Mesenchymal stem cell (in vitro differentiated cells and primary cell): ENCODE measurements around the gene KLHL17.
A peak's percentile ranks its signal among the peaks of the same experiment; 100 is the strongest.

Source experiments
- DNase-seq: peaks from one replicate; pipeline ENCODE4 v3.0.0-alpha.2; 2013
- H2AFZ ChIP-seq: one replicate; pipeline ENCODE4 v1.6.1; 2013; ENCODE audit warnings: low read depth, mild to moderate bottlenecking, control low read depth, inconsistent platforms, low read length, moderate library complexity
- H2AK5ac ChIP-seq: 2 replicates; pipeline ENCODE4 v1.6.1; 2013; ENCODE audit warnings: low read length, moderate library complexity, mild to moderate bottlenecking, inconsistent platforms; ENCODE audit not compliant: severe bottlenecking
- H2BK120ac ChIP-seq: one replicate; pipeline ENCODE4 v1.6.1; 2013; ENCODE audit warnings: low read depth, mild to moderate bottlenecking, inconsistent platforms, low read length, moderate library complexity
- H2BK12ac ChIP-seq, 2 experiments: one replicate each; pipeline ENCODE4 v1.6.1; 2013; ENCODE audit warnings: inconsistent platforms in 2 of 2, low read length in 2 of 2, mild to moderate bottlenecking in 2 of 2, moderate library complexity in 2 of 2, control low read depth in 1 of 2
- H2BK15ac ChIP-seq: one replicate; pipeline ENCODE4 v1.6.1; 2013; ENCODE audit warnings: mild to moderate bottlenecking, low read depth, inconsistent platforms; ENCODE audit not compliant: poor library complexity, severe bottlenecking
- H2BK5ac ChIP-seq: 2 replicates; pipeline ENCODE4 v1.6.1; 2013; ENCODE audit warnings: low read depth, mild to moderate bottlenecking, low read length, control low read depth, inconsistent platforms; ENCODE audit not compliant: poor library complexity, severe bottlenecking
- H3K14ac ChIP-seq, 2 experiments: one replicate each; pipeline ENCODE4 v1.6.1; 2013; ENCODE audit warnings: inconsistent platforms in 2 of 2, low read length in 2 of 2, control low read depth in 1 of 2, mild to moderate bottlenecking in 1 of 2, moderate library complexity in 1 of 2
- H3K18ac ChIP-seq, 2 experiments: one replicate each; pipeline ENCODE4 v1.6.1; 2013; ENCODE audit warnings: inconsistent platforms in 2 of 2, low read length in 2 of 2, control low read depth in 1 of 2, low read depth in 1 of 2, mild to moderate bottlenecking in 1 of 2
- H3K23ac ChIP-seq, 2 experiments: one replicate each; pipeline ENCODE4 v1.6.1; 2013; ENCODE audit warnings: inconsistent platforms in 2 of 2, low read length in 2 of 2, mild to moderate bottlenecking in 2 of 2, moderate library complexity in 2 of 2, control low read depth in 1 of 2
- H3K27ac ChIP-seq: 2 replicates; pipeline ENCODE4 v1.5.1; 2013; ENCODE audit warnings: mild to moderate bottlenecking, moderate library complexity, low read length, control low read depth, inconsistent platforms; ENCODE audit not compliant: poor library complexity, severe bottlenecking
- H3K27me3 ChIP-seq, 2 experiments: 2 replicates each; pipeline versions ENCODE4 v1.6.1 to v1.7.0; 2013; ENCODE audit warnings: low read length in 2 of 2, mild to moderate bottlenecking in 2 of 2, moderate library complexity in 2 of 2, control low read depth in 1 of 2, inconsistent platforms in 1 of 2; ENCODE audit not compliant: control insufficient read depth in 1 of 2, insufficient read depth in 1 of 2
- H3K36me3 ChIP-seq, 2 experiments: 2 replicates each; pipeline versions ENCODE4 v1.6.1 to v1.7.0; 2013; ENCODE audit warnings: low read length in 2 of 2, control low read depth in 1 of 2, inconsistent platforms in 1 of 2, low read depth in 1 of 2, mild to moderate bottlenecking in 1 of 2; ENCODE audit not compliant: insufficient read depth in 2 of 2, control insufficient read depth in 1 of 2
- H3K4ac ChIP-seq, 2 experiments: one replicate each; pipeline ENCODE4 v1.6.1; 2013; ENCODE audit warnings: inconsistent platforms in 2 of 2, low read length in 2 of 2, mild to moderate bottlenecking in 2 of 2, moderate library complexity in 2 of 2, control low read depth in 1 of 2, low read depth in 1 of 2
- H3K4me1 ChIP-seq: 2 replicates; pipeline ENCODE4 v1.6.1; 2013; ENCODE audit warnings: low read depth, low read length, control low read depth; ENCODE audit not compliant: control insufficient read depth, insufficient read depth
- H3K4me2 ChIP-seq: 2 replicates; pipeline ENCODE4 v1.6.1; 2013; ENCODE audit warnings: low read length, mild to moderate bottlenecking, inconsistent platforms; ENCODE audit not compliant: poor library complexity, severe bottlenecking
- H3K4me3 ChIP-seq, 2 experiments: 2 replicates each; pipeline versions ENCODE4 v1.5.1 to v1.7.0; 2013; ENCODE audit warnings: low read length in 2 of 2, mild to moderate bottlenecking in 2 of 2, control low read depth in 1 of 2, low read depth in 1 of 2; ENCODE audit not compliant: insufficient read depth in 1 of 2
- H3K79me1 ChIP-seq: replicated peaks from 2 replicates; pipeline ENCODE4 v1.6.1; 2013; ENCODE audit warnings: mild to moderate bottlenecking, control low read depth, low read length, inconsistent platforms; ENCODE audit not compliant: poor library complexity, severe bottlenecking
- H3K9ac ChIP-seq: 2 replicates; pipeline ENCODE4 v1.7.0; 2013; ENCODE audit warnings: mild to moderate bottlenecking, low read length, moderate library complexity
- H3K9me3 ChIP-seq: 2 replicates; pipeline ENCODE4 v1.7.0; 2013; ENCODE audit warnings: mild to moderate bottlenecking, low read length; ENCODE audit not compliant: control insufficient read depth
- H4K8ac ChIP-seq: one replicate; pipeline ENCODE4 v1.6.1; 2013; ENCODE audit warnings: inconsistent platforms, mild to moderate bottlenecking, low read length, moderate library complexity
- H4K91ac ChIP-seq: one replicate; pipeline ENCODE4 v1.6.1; 2013; ENCODE audit warnings: mild to moderate bottlenecking, low read length, inconsistent platforms
- WGBS: methylation state at CpG from one replicate; pipeline ENCODE4 v1.1.7; 2013; ENCODE audit warnings: mixed read lengths; 5-methylcytosine and 5-hydroxymethylcytosine counted together

KLHL17 gene

DNA sequence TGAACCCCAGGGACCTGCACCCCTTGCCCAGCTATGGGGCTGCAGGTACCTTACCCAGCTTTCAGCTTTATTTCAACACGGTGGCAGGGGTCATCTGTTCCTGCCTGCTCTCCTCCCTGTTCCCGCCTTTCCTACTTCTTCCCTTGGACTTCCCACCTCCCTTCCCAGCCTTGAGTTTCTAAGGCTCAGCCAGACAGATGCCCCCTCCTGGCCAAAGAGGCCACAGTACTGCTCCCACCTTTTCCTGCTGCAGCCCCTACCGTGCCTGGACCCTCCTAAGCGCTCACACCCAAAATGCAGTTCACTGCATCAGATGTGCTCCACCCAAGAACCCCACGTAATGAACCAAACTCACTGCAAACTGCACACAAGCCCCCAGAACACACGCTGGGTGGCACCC, 9.0 kb upstream of the KLHL17 start:
- Histone ChIP-seq H3K9ac (no peak overlapping the region), H2BK5ac (no peak overlapping the region), H2AK5ac (no peak overlapping the region), H2BK120ac (no peak overlapping the region), H2AFZ (no peak overlapping the region), H2BK15ac (no peak overlapping the region), H3K9me3 (no peaks in the 10 kb centered on the region), H4K91ac (no peak overlapping the region), H3K18ac (no peak overlapping the region), H3K23ac (no peak overlapping the region), H4K8ac (no peak overlapping the region), H3K4me1 (peaks cover 2% of the 10 kb centered on the region), H3K4me3 (no peak overlapping the region), H2BK12ac (no peak overlapping the region), H3K79me1 (peaks cover 40% of the 10 kb centered on the region), H3K4ac (no peak overlapping the region), H3K4me2 (no peak overlapping the region), H3K14ac (no peak overlapping the region), H3K27me3 (no peaks in the 10 kb centered on the region), H3K36me3 (peaks cover 93 to 100% of the 10 kb centered on the region in 2 experiments), H3K27ac (no peak overlapping the region)
- DNase-seq, result peak; percentile 50
- WGBS, result 85% methylated on average over 6 of the region's 6 CpGs

DNA sequence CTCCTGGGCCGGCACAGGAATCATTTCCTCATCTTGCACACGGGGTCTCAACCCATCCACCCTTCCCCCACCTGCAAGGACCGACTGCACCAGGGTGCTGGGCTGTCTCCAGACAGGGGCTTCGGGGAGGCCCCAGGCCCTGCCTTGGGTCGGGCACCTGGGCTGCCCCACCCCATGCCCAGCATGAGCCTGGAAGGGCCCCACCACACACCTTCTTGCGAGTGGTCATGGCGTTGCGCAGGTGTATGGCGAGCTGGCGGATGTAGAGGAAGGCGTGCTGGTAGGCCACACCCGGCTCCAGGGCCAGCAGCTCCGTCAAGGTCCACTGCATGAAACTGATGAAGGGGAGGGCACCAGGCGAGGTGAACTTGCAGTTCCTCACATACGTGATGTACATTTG, 8.2 kb upstream of the KLHL17 start:
- H2AFZ ChIP-seq, result no peak overlapping the region
- no peak overlapping the region for H3K4ac ChIP-seq
- H3K79me1 ChIP-seq, result peaks cover 44% of the 10 kb centered on the region
- H2BK15ac ChIP-seq, result no peak overlapping the region
- H4K91ac ChIP-seq, result no peak overlapping the region
- H3K14ac ChIP-seq, result no peak overlapping the region
- H3K9ac ChIP-seq, result no peak overlapping the region
- H2BK120ac ChIP-seq, result no peak overlapping the region
- H2BK5ac ChIP-seq, result no peak overlapping the region
- no peak overlapping the region for H3K4me2 ChIP-seq
- no peak overlapping the region for H3K4me3 ChIP-seq
- no peak overlapping the region for H2AK5ac ChIP-seq
- H3K9me3 ChIP-seq, result no peaks in the 10 kb centered on the region
- H3K27me3 ChIP-seq, result no peaks in the 10 kb centered on the region
- H3K27ac ChIP-seq, result no peak overlapping the region
- WGBS, result 95% methylated on average over 15 of the region's 15 CpGs
- H3K18ac ChIP-seq, result no peak overlapping the region
- no peak for DNase-seq
- peaks cover 92 to 100% of the 10 kb centered on the region in 2 experiments for H3K36me3 ChIP-seq
- H3K23ac ChIP-seq, result no peak overlapping the region
- peaks cover 2% of the 10 kb centered on the region for H3K4me1 ChIP-seq
- no peak overlapping the region for H4K8ac ChIP-seq
- H2BK12ac ChIP-seq, result no peak overlapping the region

DNA sequence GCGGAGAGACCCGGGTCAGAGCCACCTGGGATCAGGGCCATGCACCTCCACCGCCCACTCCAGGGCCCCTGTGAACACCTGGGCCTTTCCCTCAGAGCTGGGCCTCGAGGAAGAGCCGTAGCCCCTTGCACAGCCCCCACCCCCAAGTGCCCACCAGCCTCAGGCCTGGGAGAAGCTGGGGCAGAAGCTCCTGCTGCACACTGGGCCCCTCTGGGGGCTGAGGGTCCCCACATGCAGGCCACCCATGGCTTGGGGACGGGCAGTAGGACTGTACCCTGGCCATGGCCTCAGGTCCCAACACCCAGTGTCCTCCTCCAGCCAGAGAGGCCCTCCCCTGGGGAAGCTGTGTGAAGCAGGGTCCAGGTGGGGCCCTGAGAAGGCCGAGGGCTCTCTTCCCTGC, 7.8 kb upstream of the KLHL17 start:
- H3K36me3 ChIP-seq, result peaks cover 88 to 98% of the 10 kb centered on the region in 2 experiments
- H2AK5ac ChIP-seq, result no peak overlapping the region
- H3K4me2 ChIP-seq, result no peak overlapping the region
- no peak overlapping the region for H4K91ac ChIP-seq
- no peak overlapping the region for H3K4ac ChIP-seq
- H3K9me3 ChIP-seq, result no peaks in the 10 kb centered on the region
- peaks cover 47% of the 10 kb centered on the region for H3K79me1 ChIP-seq
- no peak overlapping the region for H3K9ac ChIP-seq
- H3K4me3 ChIP-seq, result no peak overlapping the region
- H3K23ac ChIP-seq, result no peak overlapping the region
- no peak overlapping the region for H3K18ac ChIP-seq
- H3K14ac ChIP-seq, result no peak overlapping the region
- peaks cover 4% of the 10 kb centered on the region for H3K4me1 ChIP-seq
- DNase-seq, result no peak
- H2BK120ac ChIP-seq, result no peak overlapping the region
- no peak overlapping the region for H3K27ac ChIP-seq
- 96% methylated on average over 7 of the region's 7 CpGs for whole genome bisulfite sequencing
- H2BK15ac ChIP-seq, result no peak overlapping the region
- H4K8ac ChIP-seq, result no peak overlapping the region
- no peak overlapping the region for H2BK5ac ChIP-seq
- no peak overlapping the region for H2BK12ac ChIP-seq
- H2AFZ ChIP-seq, result no peak overlapping the region
- no peaks in the 10 kb centered on the region for H3K27me3 ChIP-seq

DNA sequence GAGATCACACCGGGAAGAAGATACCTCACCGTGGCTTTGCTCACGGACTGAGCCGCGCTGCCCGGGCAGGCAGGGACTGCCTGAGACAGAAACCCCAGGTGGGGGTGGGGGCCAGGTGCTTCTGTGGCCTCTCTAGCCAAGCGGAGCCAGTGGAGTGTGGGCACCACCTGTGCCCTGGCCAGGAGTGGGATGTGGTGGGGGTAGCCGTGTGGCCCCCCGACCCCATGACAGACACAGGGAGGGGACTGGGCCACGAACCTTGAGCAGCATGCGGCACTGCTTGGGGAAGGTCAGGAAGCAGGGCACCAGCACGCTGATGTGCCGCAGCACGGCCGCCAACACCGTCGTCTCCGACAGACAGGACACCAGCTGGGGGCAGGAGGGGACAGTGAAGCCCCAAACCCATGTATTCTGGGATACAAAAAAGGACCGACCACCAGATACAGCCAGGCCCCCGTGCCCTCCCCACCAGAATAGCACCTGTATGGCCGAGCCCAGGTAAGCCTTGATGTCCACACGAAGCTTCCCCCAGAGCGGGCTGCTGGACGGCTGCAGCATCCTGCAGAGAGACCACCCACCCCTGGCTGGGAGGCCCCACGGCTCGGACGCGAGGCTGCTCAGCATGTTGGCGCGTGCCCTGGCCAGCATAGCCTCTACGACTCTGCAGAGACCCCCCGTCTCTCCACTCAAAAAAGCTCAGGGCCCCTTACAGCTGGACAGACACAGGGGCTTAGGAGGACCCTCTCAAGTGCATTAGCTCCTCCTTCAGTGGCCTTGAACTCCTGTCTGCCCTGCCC, 6.7 kb upstream of the KLHL17 start:
- H4K91ac ChIP-seq, result no peak overlapping the region
- no peak overlapping the region for H2BK5ac ChIP-seq
- peaks cover 52% of the 10 kb centered on the region for H3K79me1 ChIP-seq
- no peak overlapping the region for H3K23ac ChIP-seq
- H3K18ac ChIP-seq, result no peak overlapping the region
- H3K4me1 ChIP-seq, result peaks cover 10% of the 10 kb centered on the region
- H3K27me3 ChIP-seq, result no peaks in the 10 kb centered on the region
- no peak overlapping the region for H2BK15ac ChIP-seq
- no peak overlapping the region for H3K4ac ChIP-seq
- DNase-seq, result no peak
- no peak overlapping the region for H3K9ac ChIP-seq
- H3K9me3 ChIP-seq, result no peaks in the 10 kb centered on the region
- H3K4me2 ChIP-seq, result no peak overlapping the region
- H2AFZ ChIP-seq, result no peak overlapping the region
- no peak overlapping the region for H3K4me3 ChIP-seq
- no peak overlapping the region for H2AK5ac ChIP-seq
- 93% methylated on average over 32 of the region's 32 CpGs for WGBS
- H3K36me3 ChIP-seq, result peaks cover 78 to 87% of the 10 kb centered on the region in 2 experiments
- no peak overlapping the region for H3K14ac ChIP-seq
- no peak overlapping the region for H4K8ac ChIP-seq
- H3K27ac ChIP-seq, result no peak overlapping the region
- no peak overlapping the region for H2BK120ac ChIP-seq
- H2BK12ac ChIP-seq, result no peak overlapping the region
